HEK293 (cell line): Measurements from ENCODE around the gene UGT1A6.

ENCODE experiments used
- CTCF ChIA-PET: fragments of 350-600 bp; formaldehyde crosslinking; extraction: SDS; loops from one replicate; lab custom pipeline; 2021; ENCODE audit warnings: antibody characterized with exemption; lab: Yijun Ruan, JAX
- POLR2A ChIA-PET: fragments of 300-600 bp; formaldehyde crosslinking; extraction: SDS; loops from one replicate; lab custom pipeline; 2020; ENCODE audit warnings: antibody characterized with exemption, inconsistent platforms; lab: Yijun Ruan, JAX
- H3K27ac ChIP-seq: fragments of 200-500 bp; sonication (Bioruptor generic); 2 replicates; pipeline ENCODE4 v1.5.1; 2014; ENCODE audit warnings: low read depth, low read length, control low read depth, inconsistent platforms; ENCODE audit errors: extremely low read depth
- H3K36me3 ChIP-seq, 2 experiments: fragments of 200-500 bp in 1 of 2; sonication (Bioruptor generic) in 1 of 2; 1 replicate in 1 of 2; 2 replicates in 1 of 2; pipeline ENCODE4 v1.5.1; 2014 to 2017; ENCODE audit warnings: inconsistent platforms in 2 of 2, low read length in 2 of 2; ENCODE audit not compliant: control insufficient read depth in 2 of 2, insufficient read depth in 1 of 2
- H3K4me1 ChIP-seq: fragments of 200-500 bp; sonication (Bioruptor generic); 2 replicates; pipeline ENCODE4 v1.5.1; 2014; ENCODE audit warnings: mild to moderate bottlenecking, low read length, inconsistent platforms; ENCODE audit not compliant: control insufficient read depth, insufficient read depth
- H3K4me3 ChIP-seq: 2 replicates; pipeline ENCODE4 v1.5.1; 2011; ENCODE audit warnings: low read depth, mild to moderate bottlenecking, control low read depth, low read length, moderate library complexity
- H3K9me3 ChIP-seq: fragments of 200-500 bp; sonication (Bioruptor generic); 2 replicates; pipeline ENCODE4 v1.5.1; 2014; ENCODE audit warnings: low read depth, low read length, inconsistent platforms; ENCODE audit not compliant: control insufficient read depth, insufficient read depth
- EGR2 ChIP-seq: fragments of 450-650 bp; formaldehyde crosslinking; IDR thresholded peaks from 2 replicates; pipeline ENCODE4 v1.5.1; 2016; ENCODE audit warnings: low read depth, missing biosample characterization, missing genetic modification characterization
- ELK4 ChIP-seq: IDR thresholded peaks from 2 replicates; pipeline ENCODE4 v1.6.1; 2011; ENCODE audit warnings: mild to moderate bottlenecking, low read depth, low read length, borderline replicate concordance
- GLI2 ChIP-seq: fragments of 450-650 bp; formaldehyde crosslinking; IDR thresholded peaks from 2 replicates; pipeline ENCODE4; 2017; ENCODE audit warnings: missing biosample characterization, missing genetic modification characterization, low read depth, borderline replicate concordance
- HOXA7 ChIP-seq: sonication (generic); formaldehyde crosslinking; IDR thresholded peaks from 2 replicates; pipeline ENCODE4 v1.8.1; 2022; ENCODE audit warnings: missing genetic modification reagents, borderline replicate concordance
- OSR2 ChIP-seq: fragments of 450-650 bp; formaldehyde crosslinking; IDR thresholded peaks from 2 replicates; pipeline ENCODE4 v1.5.1; 2016; ENCODE audit warnings: missing biosample characterization, missing genetic modification characterization
- SETDB1 ChIP-seq: IDR thresholded peaks from one replicate; pipeline ENCODE4 v1.6.1; 2017; ENCODE audit warnings: mild to moderate bottlenecking, low read length, moderate library complexity, mixed read lengths; ENCODE audit not compliant: insufficient read length
- ZBTB1 ChIP-seq: fragments of 450-650 bp; formaldehyde crosslinking; IDR thresholded peaks from 2 replicates; pipeline ENCODE4 v1.5.1; 2016; ENCODE audit warnings: missing biosample characterization, missing genetic modification characterization
- ZBTB48 ChIP-seq: fragments of 450-650 bp; formaldehyde crosslinking; IDR thresholded peaks from 2 replicates; pipeline ENCODE4 v1.5.1; 2016; ENCODE audit warnings: missing biosample characterization, missing genetic modification characterization
- ZFP41 ChIP-seq: fragments of 450-650 bp; formaldehyde crosslinking; IDR thresholded peaks from 2 replicates; pipeline ENCODE4 v1.5.1; 2016; ENCODE audit warnings: missing biosample characterization, missing genetic modification characterization, borderline replicate concordance
- ZIC2 ChIP-seq: fragments of 450-650 bp; formaldehyde crosslinking; IDR thresholded peaks from 2 replicates; pipeline ENCODE4 v1.5.1; 2016; ENCODE audit warnings: missing biosample characterization, missing genetic modification characterization
- ZNF169 ChIP-seq: fragments of 450-650 bp; formaldehyde crosslinking; IDR thresholded peaks from 2 replicates; pipeline ENCODE4 v1.5.1; 2016; ENCODE audit warnings: missing biosample characterization, missing genetic modification characterization
- ZNF174 ChIP-seq: fragments of 450-650 bp; formaldehyde crosslinking; IDR thresholded peaks from 2 replicates; pipeline ENCODE4 v1.5.0; 2017; ENCODE audit warnings: missing biosample characterization, mild to moderate bottlenecking, missing genetic modification characterization
- ZNF223 ChIP-seq: fragments of 450-650 bp; formaldehyde crosslinking; IDR thresholded peaks from 2 replicates; pipeline ENCODE4 v1.5.1; 2016; ENCODE audit warnings: missing biosample characterization, missing genetic modification characterization
- ZNF561 ChIP-seq: fragments of 450-650 bp; IDR thresholded peaks from 2 replicates; pipeline ENCODE4 v1.5.1; 2018; ENCODE audit warnings: missing biosample characterization, missing genetic modification characterization, borderline replicate concordance
- ZNF580 ChIP-seq: fragments of 450-650 bp; formaldehyde crosslinking; IDR thresholded peaks from 2 replicates; pipeline ENCODE4 v1.5.1; 2016; ENCODE audit warnings: missing biosample characterization, missing genetic modification characterization
- ZNF670 ChIP-seq: fragments of 450-650 bp; formaldehyde crosslinking; IDR thresholded peaks from 2 replicates; pipeline ENCODE4 v1.5.1; 2016; ENCODE audit warnings: missing biosample characterization, missing genetic modification characterization, low read depth
- ZNF704 ChIP-seq: fragments of 450-650 bp; formaldehyde crosslinking; IDR thresholded peaks from 2 replicates; pipeline ENCODE4 v1.5.1; 2016; ENCODE audit warnings: missing biosample characterization, missing genetic modification characterization
- ZNF776 ChIP-seq: fragments of 450-650 bp; formaldehyde crosslinking; IDR thresholded peaks from 2 replicates; pipeline ENCODE4 v1.5.0; 2017; ENCODE audit warnings: missing biosample characterization, missing genetic modification characterization, borderline replicate concordance
- ZNF791 ChIP-seq: fragments of 450-650 bp; formaldehyde crosslinking; IDR thresholded peaks from 2 replicates; pipeline ENCODE4 v1.5.1; 2016; ENCODE audit warnings: missing biosample characterization, missing genetic modification characterization
- ZSCAN23 ChIP-seq: fragments of 450-650 bp; formaldehyde crosslinking; IDR thresholded peaks from 2 replicates; pipeline ENCODE4 v1.5.1; 2016; ENCODE audit warnings: missing biosample characterization, missing genetic modification characterization
- TF ChIP-seq, protein P1 (sequence below): fragments of 450-650 bp; formaldehyde crosslinking; IDR thresholded peaks from 2 replicates; pipeline ENCODE4 v1.5.1; 2016; ENCODE audit warnings: missing biosample characterization, missing genetic modification characterization
- TF ChIP-seq, protein P2 (sequence below): fragments of 450-650 bp; formaldehyde crosslinking; IDR thresholded peaks from 2 replicates; pipeline ENCODE4 v1.5.1; 2016; ENCODE audit warnings: missing biosample characterization, missing genetic modification characterization
- TF ChIP-seq, protein P3 (sequence below): fragments of 450-650 bp; formaldehyde crosslinking; IDR thresholded peaks from 2 replicates; pipeline ENCODE4 v1.5.1; 2017; ENCODE audit warnings: missing biosample characterization, missing genetic modification characterization
- TF ChIP-seq, protein P4 (sequence below): fragments of 450-650 bp; formaldehyde crosslinking; IDR thresholded peaks from 2 replicates; pipeline ENCODE4 v1.5.1; 2017; ENCODE audit warnings: missing biosample characterization, missing genetic modification characterization

UGT1A6 gene

GRCh38 chr2:233705911-233706506, 13.3 kb downstream of the UGT1A6 start:
- Histone ChIP-seq H3K27ac (no peak overlapping the region), H3K4me1 (no peaks in the 10 kb centered on the region), H3K4me3 (no peak overlapping the region), H3K36me3 (no peaks in the 10 kb centered on the region), H3K9me3 (no peaks in the 10 kb centered on the region)
- POLR2A ChIA-PET, result no interaction called here
- TF ChIP-seq, protein P1, sequence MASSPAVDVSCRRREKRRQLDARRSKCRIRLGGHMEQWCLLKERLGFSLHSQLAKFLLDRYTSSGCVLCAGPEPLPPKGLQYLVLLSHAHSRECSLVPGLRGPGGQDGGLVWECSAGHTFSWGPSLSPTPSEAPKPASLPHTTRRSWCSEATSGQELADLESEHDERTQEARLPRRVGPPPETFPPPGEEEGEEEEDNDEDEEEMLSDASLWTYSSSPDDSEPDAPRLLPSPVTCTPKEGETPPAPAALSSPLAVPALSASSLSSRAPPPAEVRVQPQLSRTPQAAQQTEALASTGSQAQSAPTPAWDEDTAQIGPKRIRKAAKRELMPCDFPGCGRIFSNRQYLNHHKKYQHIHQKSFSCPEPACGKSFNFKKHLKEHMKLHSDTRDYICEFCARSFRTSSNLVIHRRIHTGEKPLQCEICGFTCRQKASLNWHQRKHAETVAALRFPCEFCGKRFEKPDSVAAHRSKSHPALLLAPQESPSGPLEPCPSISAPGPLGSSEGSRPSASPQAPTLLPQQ (tag by site-specific recombination), result no peak
- TF ChIP-seq, protein P2, sequence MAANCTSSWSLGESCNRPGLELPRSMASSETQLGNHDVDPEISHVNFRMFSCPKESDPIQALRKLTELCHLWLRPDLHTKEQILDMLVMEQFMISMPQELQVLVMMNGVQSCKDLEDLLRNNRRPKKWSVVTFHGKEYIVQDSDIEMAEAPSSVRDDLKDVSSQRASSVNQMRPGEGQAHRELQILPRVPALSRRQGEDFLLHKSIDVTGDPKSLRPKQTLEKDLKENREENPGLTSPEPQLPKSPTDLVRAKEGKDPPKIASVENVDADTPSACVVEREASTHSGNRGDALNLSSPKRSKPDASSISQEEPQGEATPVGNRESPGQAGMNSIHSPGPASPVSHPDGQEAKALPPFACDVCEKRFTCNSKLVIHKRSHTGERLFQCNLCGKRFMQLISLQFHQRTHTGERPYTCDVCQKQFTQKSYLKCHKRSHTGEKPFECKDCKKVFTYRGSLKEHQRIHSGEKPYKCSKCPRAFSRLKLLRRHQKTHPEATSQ (tag by site-specific recombination), result no peak
- TF ChIP-seq, protein P3, sequence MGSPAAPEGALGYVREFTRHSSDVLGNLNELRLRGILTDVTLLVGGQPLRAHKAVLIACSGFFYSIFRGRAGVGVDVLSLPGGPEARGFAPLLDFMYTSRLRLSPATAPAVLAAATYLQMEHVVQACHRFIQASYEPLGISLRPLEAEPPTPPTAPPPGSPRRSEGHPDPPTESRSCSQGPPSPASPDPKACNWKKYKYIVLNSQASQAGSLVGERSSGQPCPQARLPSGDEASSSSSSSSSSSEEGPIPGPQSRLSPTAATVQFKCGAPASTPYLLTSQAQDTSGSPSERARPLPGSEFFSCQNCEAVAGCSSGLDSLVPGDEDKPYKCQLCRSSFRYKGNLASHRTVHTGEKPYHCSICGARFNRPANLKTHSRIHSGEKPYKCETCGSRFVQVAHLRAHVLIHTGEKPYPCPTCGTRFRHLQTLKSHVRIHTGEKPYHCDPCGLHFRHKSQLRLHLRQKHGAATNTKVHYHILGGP (tag by site-specific recombination), result no peak
- no peak for TF ChIP-seq ZNF776 (tag by site-specific recombination)
- no peak for TF ChIP-seq ZNF169 (tag by site-specific recombination)
- no peak for TF ChIP-seq SETDB1
- no peak for TF ChIP-seq ZSCAN23 (tag by site-specific recombination)
- no peak for TF ChIP-seq ELK4
- no peak for TF ChIP-seq ZNF223 (tag by site-specific recombination)
- CTCF ChIA-PET, result no interaction called here

DNA sequence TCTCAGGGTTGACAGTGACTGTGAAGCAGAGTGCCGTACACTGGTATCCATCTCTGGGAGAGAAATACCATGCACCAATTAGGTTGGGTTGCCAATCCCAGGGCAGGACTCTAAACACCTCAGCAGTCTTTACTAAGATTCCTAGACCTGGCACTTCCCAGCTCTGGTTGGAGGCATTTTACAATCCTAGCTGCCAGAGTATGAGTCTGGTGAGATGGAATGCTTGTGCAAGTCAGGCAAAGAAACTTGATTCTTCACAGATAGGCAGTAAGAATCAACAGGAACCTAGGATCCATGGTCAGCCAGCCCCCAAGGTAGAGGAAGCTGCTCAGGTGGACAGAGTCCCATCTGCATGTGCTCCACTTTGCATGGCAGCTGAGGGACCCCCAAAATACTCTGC, 14.0 kb downstream of the UGT1A6 start:
- Histone ChIP-seq H3K4me3 (no peak overlapping the region), H3K27ac (no peak overlapping the region), H3K4me1 (no peaks in the 10 kb centered on the region), H3K9me3 (no peaks in the 10 kb centered on the region), H3K36me3 (no peaks in the 10 kb centered on the region)
- TF ChIP-seq ZBTB1 (tag by site-specific recombination) (no peak), ZNF174 (tag by site-specific recombination) (no peak), ZIC2 (no peak), ZNF791 (no peak), OSR2 (tag by site-specific recombination) (no peak), HOXA7 (CRISPR knock-in tag) (no peak), EGR2 (tag by site-specific recombination) (no peak), GLI2 (tag by site-specific recombination) (no peak), ZNF670 (no peak), ZFP41 (tag by site-specific recombination) (no peak), ZBTB48 (no peak), ZNF561 (tag by site-specific recombination) (no peak), ZNF580 (tag by site-specific recombination) (no peak), ZNF704 (tag by site-specific recombination) (no peak)
- TF ChIP-seq, protein P4, sequence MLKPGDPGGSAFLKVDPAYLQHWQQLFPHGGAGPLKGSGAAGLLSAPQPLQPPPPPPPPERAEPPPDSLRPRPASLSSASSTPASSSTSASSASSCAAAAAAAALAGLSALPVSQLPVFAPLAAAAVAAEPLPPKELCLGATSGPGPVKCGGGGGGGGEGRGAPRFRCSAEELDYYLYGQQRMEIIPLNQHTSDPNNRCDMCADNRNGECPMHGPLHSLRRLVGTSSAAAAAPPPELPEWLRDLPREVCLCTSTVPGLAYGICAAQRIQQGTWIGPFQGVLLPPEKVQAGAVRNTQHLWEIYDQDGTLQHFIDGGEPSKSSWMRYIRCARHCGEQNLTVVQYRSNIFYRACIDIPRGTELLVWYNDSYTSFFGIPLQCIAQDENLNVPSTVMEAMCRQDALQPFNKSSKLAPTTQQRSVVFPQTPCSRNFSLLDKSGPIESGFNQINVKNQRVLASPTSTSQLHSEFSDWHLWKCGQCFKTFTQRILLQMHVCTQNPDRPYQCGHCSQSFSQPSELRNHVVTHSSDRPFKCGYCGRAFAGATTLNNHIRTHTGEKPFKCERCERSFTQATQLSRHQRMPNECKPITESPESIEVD (tag by site-specific recombination), result no peak
- ChIA-PET POLR2A (no interaction called here), CTCF (interaction anchor here (0.6 to 0.7 kb wide), 2 partner anchors 231 to 432 kb away, joined by 3 to 4 read pairs; no protein-coding TSS in a partner anchor)
